ENCODE results near the gene MYO1A. TPM values are rescaled to one million over a fixed set of nuclear protein-coding genes. Genes with fewer than 3 reads are reported as not detected.
A peak's percentile ranks its signal among the peaks of the same experiment; 100 is the strongest.
"Not testable (repeated sequence)": the region's sequence is repeated elsewhere in the genome, so short reads cannot be mapped to it uniquely, and the experiment has no call there.

Gene MYO1A
- total and polyA plus RNA-seq, 4 donors: 0.03 to 0.28 (median 0.08) TPM; not detected in 1

- Histone ChIP-seq H3K4me3 (ENCODE audit: low read depth in 1 of 3, low read length in 3 of 3) (peak within 1 kb of the TSS; percentile 67 to 81 (median 74)), H3K27ac (ENCODE audit: low read depth in 1 of 2, low read length in 2 of 2) (peak within 1 kb of the TSS; percentile 63 to 64)
- under 1% methylated on average over 39 of the region's 39 CpGs for WGBS
Measured at GRCh38 chr12:57078519-57079404, 28.8 kb upstream of the MYO1A start, which contains the start of gene NEMP1. Gene NEMP1, minus strand, starts transcription at chr12:57078791. Its CDS starts 46 bp downstream, at chr12:57078745.

GRCh38 chr12:57073566-57074450 lies 23.9 kb upstream of the MYO1A start:
- WGBS: 96% methylated on average over 6 of the region's 6 CpGs
- not testable (repeated sequence) for H3K4me3 ChIP-seq (ENCODE audit: low read depth in 1 of 3, low read length in 3 of 3); DNase-seq (ENCODE audit: low spot score); H3K9me3 ChIP-seq (ENCODE audit: control insufficient read depth in 4 of 4, low read length in 3 of 4); H3K27ac ChIP-seq (ENCODE audit: low read depth in 1 of 2, low read length in 2 of 2); H3K36me3 ChIP-seq (ENCODE audit: control insufficient read depth in 4 of 4, insufficient read depth in 3 of 4, low read depth in 1 of 4, low read length in 3 of 4); H3K27me3 ChIP-seq (ENCODE audit: control insufficient read depth in 4 of 4, insufficient read depth in 4 of 4, low read length in 3 of 4); H3K9ac ChIP-seq (ENCODE audit: low read depth in 1 of 2, low read length in 2 of 2)
- peaks cover 3 to 16% (median 12%) of the 10 kb centered on the region in 4 donors for H3K4me1 ChIP-seq (ENCODE audit: control insufficient read depth in 4 of 4, insufficient read depth in 4 of 4, low read length in 3 of 4)

More at GRCh38 chr12:57078519-57079404, 28.8 kb upstream of the MYO1A start, which contains the start of gene NEMP1:
- Histone ChIP-seq H3K27me3 (ENCODE audit: control insufficient read depth in 4 of 4, insufficient read depth in 4 of 4, low read length in 3 of 4) (no peaks in the 10 kb centered on the region), H3K9me3 (ENCODE audit: control insufficient read depth in 4 of 4, low read length in 3 of 4) (no peaks in the 10 kb centered on the region), H3K4me1 (ENCODE audit: control insufficient read depth in 4 of 4, insufficient read depth in 4 of 4, low read length in 3 of 4) (peaks cover 2 to 18% (median 11%) of the 10 kb centered on the region in 4 donors), H3K36me3 (ENCODE audit: control insufficient read depth in 4 of 4, insufficient read depth in 3 of 4, low read depth in 1 of 4, low read length in 3 of 4) (no peaks in the 10 kb centered on the region), H3K9ac (ENCODE audit: low read depth in 1 of 2, low read length in 2 of 2) (peak within 1 kb of the TSS; percentile 53 to 93)
- TF ChIP-seq JUND (IDR thresholded peaks at IDR 0.05): peak in 1 of 2 donors; percentile 72
- no peak for TF ChIP-seq CTCF (IDR thresholded peaks at IDR 0.05; ENCODE audit: low read depth, low read length, missing input control)
- TF ChIP-seq EGR1 (IDR thresholded peaks at IDR 0.05; ENCODE audit: low read depth in 2 of 2): peak in 1 of 2 donors; percentile 67
- peak; percentile 93 to 97 for TF ChIP-seq GABPA (IDR thresholded peaks at IDR 0.05 in 1 of 2, conservative IDR thresholded peaks at IDR 0.05 in 1 of 2)
- TF ChIP-seq YY1 (IDR thresholded peaks at IDR 0.05): peak; percentile 90
- peak; percentile 87 for TF ChIP-seq FOXA2 (IDR thresholded peaks at IDR 0.05)
- peak; percentile 64 for TF ChIP-seq REST (IDR thresholded peaks at IDR 0.05)
- peak; percentile 68 for TF ChIP-seq FOXA1 (IDR thresholded peaks at IDR 0.05)
- TF ChIP-seq MAX (IDR thresholded peaks at IDR 0.05): peak; percentile 89
- peak; percentile 37 to 40 for TF ChIP-seq RXRA (IDR thresholded peaks at IDR 0.05)
- no peak for TF ChIP-seq NR2F2 (IDR thresholded peaks at IDR 0.05)
- TF ChIP-seq TAF1 (conservative IDR thresholded peaks at IDR 0.05): peak; percentile 16
- no peak for TF ChIP-seq RAD21 (IDR thresholded peaks at IDR 0.05)
- TF ChIP-seq SP1 (IDR thresholded peaks at IDR 0.05): peak; percentile 97
- peak; percentile 90 for DNase-seq (ENCODE audit: low spot score)
